ENCODE data around the gene EME2.
A peak's percentile ranks its signal among the peaks of the same experiment; 100 is the strongest.

The EME2 gene

GRCh38 chr16:1768061-1768766 lies 4.4 kb upstream of the EME2 start:
- no peak for DNase-seq

GRCh38 chr16:1768767-1769401 lies 3.7 kb upstream of the EME2 start:
- no peak for DNase-seq

DNA sequence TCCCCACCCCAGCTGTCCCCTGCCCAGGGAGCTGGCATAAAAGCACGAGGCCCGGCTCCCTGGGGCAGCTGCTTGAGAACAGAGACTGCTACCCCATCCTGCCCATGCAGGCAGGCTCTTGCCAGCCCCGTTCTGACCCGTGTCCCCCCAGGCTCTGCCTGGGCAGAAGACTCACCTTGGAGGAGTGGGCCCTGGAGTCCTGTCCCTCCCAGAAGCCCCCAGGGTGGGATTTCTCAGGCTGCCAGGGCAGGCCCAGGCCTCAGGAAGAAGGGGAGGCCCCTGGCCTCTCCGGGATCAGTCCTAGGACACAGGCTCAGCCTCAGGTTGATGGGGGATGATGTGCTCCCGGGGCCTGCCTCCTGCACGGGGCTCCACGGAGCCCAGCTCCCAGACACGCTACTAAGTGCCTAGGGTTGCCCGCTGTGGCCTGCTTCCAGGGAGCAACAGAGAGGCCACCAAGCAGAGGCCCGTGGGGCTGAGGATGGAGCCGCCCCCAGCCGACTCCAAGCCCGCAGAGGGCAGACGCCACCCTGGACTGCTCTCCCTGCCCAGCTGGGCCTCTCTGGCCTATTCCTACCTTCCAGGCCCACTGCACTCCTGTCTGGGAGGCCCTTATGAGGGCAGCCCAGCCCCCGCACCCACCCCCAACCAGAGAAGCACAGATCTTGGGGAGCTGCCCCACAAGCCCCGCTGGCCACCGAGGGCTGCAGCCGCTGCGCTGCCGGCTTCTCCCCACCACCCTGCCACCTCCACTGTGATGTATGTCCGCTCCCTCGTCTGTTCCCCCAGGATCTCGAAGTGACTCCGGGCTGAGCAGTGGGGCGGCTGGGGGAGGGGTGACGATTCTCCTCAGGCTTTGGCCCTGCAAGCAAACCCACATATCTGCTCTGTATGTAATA lies 3.0 kb upstream of the EME2 start:
- no peak for DNase-seq

GRCh38 chr16:1770328-1771187 lies 2.1 kb upstream of the EME2 start:
- DNase-seq: no peak

DNA sequence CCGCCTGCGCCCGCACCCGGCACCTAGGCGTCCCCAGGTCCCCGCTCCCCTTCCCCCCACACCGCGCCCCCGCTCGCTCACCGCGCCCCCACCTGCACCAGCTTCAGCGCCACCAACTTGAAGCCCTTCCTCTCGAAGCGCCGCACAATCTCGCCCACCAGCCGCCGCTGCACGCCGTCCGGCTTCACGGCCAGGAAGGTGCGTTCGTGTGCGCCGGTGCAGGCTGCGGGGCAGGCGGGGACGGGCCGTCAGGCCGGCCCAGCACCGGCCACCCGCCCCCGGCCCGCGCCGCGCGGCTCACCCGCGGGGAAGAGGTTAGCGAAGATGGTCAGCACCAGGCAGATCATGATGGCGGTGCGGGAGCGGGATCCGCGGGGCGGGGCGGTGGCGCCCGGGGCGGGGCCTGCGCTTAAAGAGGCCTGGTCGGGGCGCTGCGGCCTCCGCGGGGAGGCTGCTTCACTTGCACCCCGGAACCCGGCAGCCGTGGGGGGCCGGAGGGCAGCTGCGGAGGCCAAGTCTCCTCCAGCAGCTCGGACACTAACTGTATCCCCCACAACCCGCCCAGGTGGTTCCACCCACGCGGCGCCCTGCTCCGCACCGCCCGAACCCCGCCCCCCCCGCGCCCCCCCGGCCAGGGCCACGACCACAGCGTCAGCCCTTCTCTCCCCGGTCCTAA lies 1.3 kb upstream of the EME2 start, which contains the start of gene NME3:
Gene NME3 (minus strand): TSS at position 356 of the 676 bp plus-strand sequence. CDS start 9 bp downstream, at position 347.
- DNase-seq: peak; percentile 79

DNA sequence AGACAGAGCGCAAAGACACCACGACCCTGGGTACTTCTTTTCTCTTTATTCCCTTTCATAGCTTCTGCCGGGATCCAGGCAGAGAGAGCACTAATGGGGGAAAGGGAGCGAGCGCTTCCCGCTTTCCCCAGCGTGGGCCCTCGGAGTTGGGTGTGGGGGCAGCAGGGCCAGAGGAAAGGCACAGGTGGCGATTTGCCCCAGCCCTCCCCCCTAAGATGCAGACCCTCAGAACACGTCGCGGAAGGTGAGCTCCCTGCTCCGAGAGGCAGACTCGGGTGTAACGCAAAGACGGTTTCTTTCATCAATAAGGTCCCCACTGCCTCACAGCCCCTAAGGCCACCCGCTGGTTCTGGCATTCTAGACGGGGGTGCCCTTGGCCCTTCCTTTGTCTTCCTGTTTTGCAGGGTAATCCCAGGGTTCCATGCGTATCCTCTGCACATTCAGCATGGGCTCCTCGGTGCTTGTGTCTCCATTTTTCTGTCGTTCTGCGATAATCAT lies 697 bp upstream of the EME2 start:
- DNase-seq: no peak

DNA sequence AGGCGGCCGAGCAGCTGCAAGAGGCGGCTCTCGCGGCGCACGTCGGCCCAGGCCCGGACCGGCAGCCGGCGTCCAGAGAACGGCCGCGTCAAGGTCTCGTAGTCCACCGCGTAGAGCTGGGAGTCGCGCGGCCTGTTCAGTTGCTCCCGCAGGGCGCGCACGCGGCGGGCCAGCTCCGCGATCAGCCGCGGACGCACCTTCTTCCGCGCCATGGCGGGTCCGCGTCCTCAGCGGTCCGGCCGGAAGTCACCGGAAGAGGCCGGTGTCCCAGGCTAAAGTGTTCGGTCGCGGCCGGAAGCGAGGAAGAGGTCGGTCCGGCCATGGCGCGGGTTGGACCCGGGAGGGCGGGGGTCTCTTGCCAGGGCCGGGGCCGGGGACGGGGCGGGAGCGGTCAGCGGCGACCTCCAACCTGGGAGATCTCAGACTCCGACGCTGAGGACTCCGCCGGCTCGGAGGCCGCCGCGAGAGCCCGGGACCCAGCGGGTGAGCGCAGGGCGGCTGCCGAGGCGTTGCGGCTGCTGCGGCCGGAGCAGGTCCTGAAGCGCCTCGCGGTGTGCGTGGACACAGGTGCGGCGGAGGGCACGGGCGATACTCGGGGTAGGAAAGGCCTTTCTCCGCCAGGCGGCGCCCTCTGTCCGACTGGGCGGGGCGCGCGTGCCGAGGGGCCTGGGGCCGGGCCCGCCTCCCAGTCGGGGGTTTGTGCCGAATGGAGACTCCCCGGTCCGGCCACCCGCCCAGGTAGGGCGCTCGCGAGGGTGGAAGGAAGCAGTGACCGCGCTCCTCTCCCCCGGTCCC lies 495 bp downstream of the EME2 start, which contains the start of gene MRPS34:
Gene MRPS34 (minus strand): TSS at position 227 of the 795 bp plus-strand sequence. CDS start 15 bp downstream, at position 212.
- peak; percentile 85 for DNase-seq

DNA sequence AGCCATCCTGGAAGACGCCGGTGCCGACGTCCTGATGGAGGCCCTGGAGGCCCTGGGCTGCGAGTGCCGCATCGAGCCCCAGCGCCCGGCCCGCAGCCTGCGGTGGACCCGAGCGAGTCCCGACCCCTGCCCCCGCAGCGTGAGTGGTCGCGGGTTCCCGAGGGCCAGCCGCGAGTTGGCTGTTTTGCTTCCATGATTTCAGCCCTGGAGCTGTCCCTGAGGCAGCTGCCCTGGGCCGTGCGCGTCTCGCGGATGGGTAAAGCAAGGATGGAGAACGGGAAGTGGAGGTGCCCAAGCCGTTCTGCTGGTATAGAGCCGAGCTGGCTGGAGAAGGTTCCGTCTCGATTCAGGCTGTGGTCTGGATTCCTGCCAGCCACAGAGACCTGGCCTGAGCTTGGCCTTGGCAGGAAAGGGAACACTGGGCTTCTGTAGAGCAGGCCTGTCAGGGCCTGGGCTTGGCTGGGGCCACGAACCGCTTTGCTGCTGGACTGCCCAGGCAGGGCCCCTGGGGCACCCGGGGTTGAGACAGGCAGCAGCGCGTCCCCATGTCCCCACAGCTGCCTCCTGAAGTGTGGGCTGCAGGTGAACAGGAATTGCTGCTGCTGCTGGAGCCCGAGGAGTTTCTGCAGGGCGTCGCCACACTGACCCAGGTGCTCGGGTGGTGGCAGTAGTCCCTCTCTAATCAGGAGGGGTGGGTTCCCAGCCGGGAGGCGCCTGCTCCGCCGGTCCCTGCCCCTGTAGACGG lies 1.3 kb downstream of the EME2 start:
- DNase-seq: no peak

GRCh38 chr16:1774448-1774780 lies 1.8 kb downstream of the EME2 start:
- no peak for DNase-seq

DNA sequence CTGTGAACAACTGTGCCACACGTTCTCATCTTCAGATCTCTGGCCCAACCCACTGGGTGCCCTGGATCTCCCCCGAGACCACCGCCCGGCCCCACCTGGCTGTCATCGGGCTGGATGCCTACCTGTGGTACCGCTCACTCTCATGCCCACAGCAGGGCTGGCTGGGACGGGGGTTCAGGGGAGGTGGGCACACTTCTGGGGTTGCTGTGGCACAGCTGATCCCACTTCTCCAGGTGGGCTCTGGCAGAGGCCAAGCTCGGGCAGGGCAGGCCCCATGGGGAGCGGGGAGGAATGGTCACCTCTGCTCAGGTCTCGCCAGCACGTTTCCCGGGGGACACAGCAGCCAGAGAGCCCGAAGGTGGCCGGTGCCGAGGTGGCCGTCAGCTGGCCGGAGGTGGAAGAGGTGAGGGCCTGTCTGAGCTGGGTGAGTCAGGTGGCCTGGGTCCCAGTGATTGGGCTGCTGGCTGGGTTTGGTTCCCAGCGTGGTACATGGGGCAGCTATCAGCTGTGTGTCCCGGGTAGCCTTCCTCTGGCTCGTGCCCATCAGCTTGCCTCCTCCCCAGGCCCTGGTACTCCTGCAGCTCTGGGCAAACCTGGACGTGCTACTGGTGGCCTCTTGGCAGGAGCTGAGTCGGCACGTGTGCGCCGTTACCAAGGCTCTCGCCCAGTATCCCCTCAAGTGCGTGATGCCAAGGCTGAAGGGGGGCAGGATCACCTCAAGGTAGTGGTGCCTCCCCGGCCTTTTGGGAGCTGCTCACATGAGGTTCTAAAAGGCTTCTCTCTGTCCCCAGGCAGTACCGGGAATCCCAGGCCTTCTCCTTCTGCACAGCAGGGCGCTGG lies 2.6 kb downstream of the EME2 start:
- no peak for DNase-seq

- DNase-seq: no peak
Measured at GRCh38 chr16:1775846-1776671, 3.4 kb downstream of the EME2 start.

DNA sequence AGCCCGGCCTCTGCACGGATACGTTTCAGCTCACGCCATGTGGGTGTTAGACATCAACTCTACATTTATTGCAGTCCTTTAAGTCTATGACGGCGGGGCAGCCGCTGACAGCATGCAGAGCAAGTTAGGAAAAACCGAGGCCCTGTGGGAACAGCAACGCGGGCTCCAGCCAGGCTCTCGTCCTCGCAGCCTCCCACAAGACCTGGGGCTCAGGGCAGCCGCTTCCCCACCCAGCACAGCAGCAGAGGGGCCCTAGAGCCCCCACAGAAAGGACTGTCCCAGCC lies 4.0 kb downstream of the EME2 start:
- no peak for DNase-seq

DNA sequence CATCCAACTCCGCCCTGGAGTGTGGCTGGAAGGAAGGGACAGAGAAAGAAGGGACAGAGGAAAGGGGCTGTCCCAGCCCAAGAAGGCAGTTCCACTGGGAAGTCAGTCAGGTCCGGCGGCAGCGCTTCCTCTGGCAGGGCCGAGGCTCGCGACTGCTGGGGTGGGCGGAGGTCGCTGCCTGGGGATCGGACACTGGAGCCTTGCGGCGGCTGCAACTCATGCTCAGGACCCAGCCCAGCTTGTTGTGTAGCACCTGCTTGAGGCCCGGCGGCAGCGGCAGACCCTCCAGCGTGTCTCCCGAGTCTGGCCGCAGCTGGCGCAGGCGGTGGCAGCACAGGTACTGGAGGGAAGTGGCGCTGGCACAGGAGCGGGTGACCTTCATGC lies 4.4 kb downstream of the EME2 start:
- DNase-seq: no peak

- DNase-seq: no peak
Measured at GRCh38 chr16:1777375-1778199, 5.0 kb downstream of the EME2 start.

- DNase-seq: no peak
Measured at GRCh38 chr16:1778200-1779179, 5.9 kb downstream of the EME2 start.

- DNase-seq: no peak
Measured at GRCh38 chr16:1779234-1779701, 6.7 kb downstream of the EME2 start.
